Trophoblast cell (in vitro differentiated cells and primary cell): ENCODE results near the gene RGS4.

Experiments
- DNase-seq, 2 donors: peaks; one replicate each; pipeline ENCODE4 v3.0.0-alpha.2; 2016
- H2AFZ ChIP-seq: 2 replicates; pipeline ENCODE4 v1.6.1; 2013; ENCODE audit warnings: low read length, moderate library complexity, mild to moderate bottlenecking; ENCODE audit not compliant: insufficient read depth, poor library complexity
- H2AK5ac ChIP-seq: 2 replicates; pipeline ENCODE4 v1.6.1; 2013; ENCODE audit warnings: mild to moderate bottlenecking, low read length
- H2BK120ac ChIP-seq: 2 replicates; pipeline ENCODE4 v1.6.1; 2013; ENCODE audit warnings: low read length, mild to moderate bottlenecking, moderate library complexity; ENCODE audit not compliant: insufficient read depth, poor library complexity
- H2BK12ac ChIP-seq: 2 replicates; pipeline ENCODE4 v1.6.1; 2013; ENCODE audit warnings: mild to moderate bottlenecking, low read length, moderate library complexity
- H2BK5ac ChIP-seq: 2 replicates; pipeline ENCODE4 v1.6.1; 2013; ENCODE audit warnings: low read length, low read depth, moderate library complexity, mild to moderate bottlenecking; ENCODE audit not compliant: poor library complexity
- H3K14ac ChIP-seq: 2 replicates; pipeline ENCODE4 v1.6.1; 2013; ENCODE audit warnings: mild to moderate bottlenecking, low read length
- H3K18ac ChIP-seq: 2 replicates; pipeline ENCODE4 v1.6.1; 2013; ENCODE audit warnings: mild to moderate bottlenecking, low read length
- H3K23ac ChIP-seq: 2 replicates; pipeline ENCODE4 v1.6.1; 2013; ENCODE audit warnings: low read length
- H3K27ac ChIP-seq: 2 replicates; pipeline ENCODE4 v1.5.1; 2013; ENCODE audit warnings: low read depth, mild to moderate bottlenecking, inconsistent platforms, low read length, moderate library complexity
- H3K27me3 ChIP-seq: 2 replicates; pipeline ENCODE4 v1.6.1; 2013; ENCODE audit warnings: inconsistent platforms, mild to moderate bottlenecking, low read length, moderate library complexity; ENCODE audit not compliant: insufficient read depth
- H3K36me3 ChIP-seq, 2 experiments: 1 replicate in 1 of 2; 2 replicates in 1 of 2; pipeline ENCODE4 v1.6.1; 2013; ENCODE audit warnings: low read length in 2 of 2, mild to moderate bottlenecking in 2 of 2, moderate library complexity in 1 of 2; ENCODE audit not compliant: insufficient read depth in 2 of 2, control insufficient read depth in 1 of 2
- H3K4ac ChIP-seq: 2 replicates; pipeline ENCODE4 v1.6.1; 2013; ENCODE audit warnings: low read depth, mild to moderate bottlenecking, low read length, moderate library complexity
- H3K4me1 ChIP-seq, 2 experiments: 1 replicate in 1 of 2; 2 replicates in 1 of 2; pipeline ENCODE4 v1.6.1; 2013; ENCODE audit warnings: low read length in 2 of 2, mild to moderate bottlenecking in 2 of 2, moderate library complexity in 1 of 2; ENCODE audit not compliant: insufficient read depth in 2 of 2, control insufficient read depth in 1 of 2
- H3K4me2 ChIP-seq: 2 replicates; pipeline ENCODE4 v1.6.1; 2013; ENCODE audit warnings: inconsistent platforms, mild to moderate bottlenecking, low read length, moderate library complexity
- H3K4me3 ChIP-seq: 2 replicates; pipeline ENCODE4 v1.5.1; 2013; ENCODE audit warnings: mild to moderate bottlenecking, low read depth, low read length, inconsistent platforms
- H3K79me1 ChIP-seq: one replicate; pipeline ENCODE4 v1.6.1; 2013; ENCODE audit warnings: low read length
- H3K79me2 ChIP-seq: 2 replicates; pipeline ENCODE4 v1.6.1; 2013; ENCODE audit warnings: low read length, mild to moderate bottlenecking; ENCODE audit not compliant: control insufficient read depth, insufficient read depth, poor library complexity
- H3K9ac ChIP-seq: 2 replicates; pipeline ENCODE4 v1.6.1; 2013; ENCODE audit warnings: mild to moderate bottlenecking, low read length
- H3K9me3 ChIP-seq: 2 replicates; pipeline ENCODE4 v1.6.1; 2013; ENCODE audit warnings: low read depth, mild to moderate bottlenecking, control low read depth, inconsistent platforms, low read length; ENCODE audit not compliant: insufficient read depth
- H4K12ac ChIP-seq: 2 replicates; pipeline ENCODE4 v1.6.1; 2013; ENCODE audit warnings: low read depth, mild to moderate bottlenecking, low read length, moderate library complexity
- H4K8ac ChIP-seq: 2 replicates; pipeline ENCODE4 v1.6.1; 2013; ENCODE audit warnings: low read depth, mild to moderate bottlenecking, low read length, moderate library complexity
- H4K91ac ChIP-seq: one replicate; pipeline ENCODE4 v1.6.1; 2013; ENCODE audit warnings: low read depth, mild to moderate bottlenecking, low read length, moderate library complexity
- WGBS: extraction: QIAGEN DNeasy Blood & Tissue Kit; methylation state at CpG from one replicate; pipeline ENCODE4 v1.1.7; 2013; ENCODE audit warnings: missing lambda C conversion rate; ENCODE audit not compliant: insufficient read length, insufficient coverage; ENCODE audit errors: extremely low coverage; 5-methylcytosine and 5-hydroxymethylcytosine counted together

Gene RGS4

GRCh38 chr1:163050496-163050895 is 18.7 kb upstream of the RGS4 start:
- Histone ChIP-seq H3K27me3 (no peaks in the 10 kb centered on the region), H3K4me3 (no peak overlapping the region), H3K4me1 (peaks cover 0 to 3% of the 10 kb centered on the region in 2 experiments), H3K4ac (no peak overlapping the region), H2AK5ac (no peak overlapping the region), H3K27ac (no peak overlapping the region), H2AFZ (no peak overlapping the region), H2BK12ac (no peak overlapping the region), H4K8ac (no peak overlapping the region), H3K14ac (no peak overlapping the region), H3K9ac (no peak overlapping the region), H3K79me2 (no peaks in the 10 kb centered on the region), H3K36me3 (no peaks in the 10 kb centered on the region), H2BK5ac (no peak overlapping the region), H3K18ac (no peak overlapping the region), H3K9me3 (no peaks in the 10 kb centered on the region), H4K91ac (no peak overlapping the region), H3K79me1 (no peaks in the 10 kb centered on the region), H3K23ac (no peak overlapping the region), H2BK120ac (no peak overlapping the region), H3K4me2 (no peak overlapping the region), H4K12ac (no peak overlapping the region)
- no peak for DNase-seq

- Histone ChIP-seq H3K18ac (no peak overlapping the region), H3K23ac (no peak overlapping the region), H3K27me3 (no peaks in the 10 kb centered on the region), H4K91ac (no peak overlapping the region), H3K4me2 (no peak overlapping the region), H2AK5ac (no peak overlapping the region), H2BK12ac (no peak overlapping the region), H2BK120ac (no peak overlapping the region), H3K79me1 (no peaks in the 10 kb centered on the region), H3K4me3 (no peak overlapping the region), H3K9me3 (no peaks in the 10 kb centered on the region), H3K4me1 (peaks cover 0 to 3% of the 10 kb centered on the region in 2 experiments), H3K27ac (no peak overlapping the region), H4K12ac (no peak overlapping the region), H2AFZ (no peak overlapping the region), H3K36me3 (no peaks in the 10 kb centered on the region), H3K9ac (no peak overlapping the region), H3K4ac (no peak overlapping the region), H2BK5ac (no peak overlapping the region), H3K79me2 (no peaks in the 10 kb centered on the region), H4K8ac (no peak overlapping the region), H3K14ac (no peak overlapping the region)
- no peak for DNase-seq
- no CpG with 5 or more reads among the region's 2 CpGs for WGBS
These were observed 15.0 kb upstream of the RGS4 start for GRCh38 chr1:163054181-163054591.

- no peak overlapping the region for H4K91ac ChIP-seq
- no peaks in the 10 kb centered on the region for H3K79me2 ChIP-seq
- H3K36me3 ChIP-seq: no peaks in the 10 kb centered on the region
- no peak overlapping the region for H3K23ac ChIP-seq
- no peak overlapping the region for H3K18ac ChIP-seq
- no CpG with 5 or more reads among the region's 2 CpGs for WGBS
- H3K9me3 ChIP-seq: no peaks in the 10 kb centered on the region
- no peak overlapping the region for H2BK120ac ChIP-seq
- no peak overlapping the region for H3K4ac ChIP-seq
- no peak overlapping the region for H2AFZ ChIP-seq
- no peak overlapping the region for H3K27ac ChIP-seq
- H4K12ac ChIP-seq: no peak overlapping the region
- H3K4me3 ChIP-seq: no peak overlapping the region
- H3K4me2 ChIP-seq: no peak overlapping the region
- no peak overlapping the region for H3K14ac ChIP-seq
- no peak overlapping the region for H2AK5ac ChIP-seq
- no peaks in the 10 kb centered on the region for H3K27me3 ChIP-seq
- no peak overlapping the region for H2BK5ac ChIP-seq
- no peak overlapping the region for H2BK12ac ChIP-seq
- no peaks in the 10 kb centered on the region for H3K79me1 ChIP-seq
- H4K8ac ChIP-seq: no peak overlapping the region
- DNase-seq: no peak
- no peak overlapping the region for H3K9ac ChIP-seq
- H3K4me1 ChIP-seq: peaks cover 0 to 3% of the 10 kb centered on the region in 2 experiments
These were observed 14.2 kb upstream of the RGS4 start for GRCh38 chr1:163055005-163055404.

GRCh38 chr1:163055531-163055930 is 13.6 kb upstream of the RGS4 start:
- Histone ChIP-seq H3K27me3 (no peaks in the 10 kb centered on the region), H4K91ac (no peak overlapping the region), H2BK5ac (no peak overlapping the region), H2BK12ac (no peak overlapping the region), H3K27ac (no peak overlapping the region), H3K4me1 (peaks cover 0 to 3% of the 10 kb centered on the region in 2 experiments), H2AFZ (no peak overlapping the region), H3K4me2 (no peak overlapping the region), H2AK5ac (no peak overlapping the region), H4K12ac (no peak overlapping the region), H3K79me1 (no peaks in the 10 kb centered on the region), H2BK120ac (no peak overlapping the region), H3K4me3 (no peak overlapping the region), H4K8ac (no peak overlapping the region), H3K18ac (no peak overlapping the region), H3K23ac (no peak overlapping the region), H3K79me2 (no peaks in the 10 kb centered on the region), H3K14ac (no peak overlapping the region), H3K9me3 (no peaks in the 10 kb centered on the region), H3K36me3 (no peaks in the 10 kb centered on the region), H3K4ac (no peak overlapping the region), H3K9ac (no peak overlapping the region)
- no CpG with 5 or more reads among the region's 4 CpGs for WGBS
- no peak for DNase-seq
